HEK293 (cell line): Measurements from ENCODE around the gene BRINP2.

Experiments
- GLIS1 ChIP-seq: fragments of 450-650 bp; formaldehyde crosslinking; IDR thresholded peaks from 2 replicates; pipeline ENCODE4 v1.5.1; 2016; ENCODE audit warnings: missing biosample characterization, missing genetic modification characterization
- KLF8 ChIP-seq: fragments of 450-650 bp; formaldehyde crosslinking; IDR thresholded peaks from 2 replicates; pipeline ENCODE4 v1.5.1; 2016; ENCODE audit warnings: missing biosample characterization, missing genetic modification characterization
- MEIS1 ChIP-seq: sonication (generic); formaldehyde crosslinking; IDR thresholded peaks from 2 replicates; pipeline ENCODE4 v1.8.1; 2022; ENCODE audit warnings: missing genetic modification reagents, mild to moderate bottlenecking, borderline replicate concordance
- MZF1 ChIP-seq: fragments of 450-650 bp; formaldehyde crosslinking; IDR thresholded peaks from 2 replicates; pipeline ENCODE4 v1.5.1; 2017; ENCODE audit warnings: missing biosample characterization, missing genetic modification characterization, borderline replicate concordance
- OVOL3 ChIP-seq: fragments of 450-650 bp; formaldehyde crosslinking; IDR thresholded peaks from 2 replicates; pipeline ENCODE4 v1.5.1; 2016; ENCODE audit warnings: missing biosample characterization, missing genetic modification characterization
- REPIN1 ChIP-seq: fragments of 450-650 bp; formaldehyde crosslinking; IDR thresholded peaks from 2 replicates; pipeline ENCODE4 v1.5.1; 2017; ENCODE audit warnings: missing biosample characterization, missing genetic modification characterization, low read depth
- TSHZ1 ChIP-seq: fragments of 450-650 bp; formaldehyde crosslinking; IDR thresholded peaks from 2 replicates; pipeline ENCODE4 v1.5.1; 2016; ENCODE audit warnings: missing biosample characterization, missing genetic modification characterization, borderline replicate concordance
- ZBTB26 ChIP-seq: fragments of 450-650 bp; formaldehyde crosslinking; optimal IDR thresholded peaks from 2 replicates; pipeline ENCODE3; 2016; ENCODE audit warnings: missing biosample characterization, mild to moderate bottlenecking, missing genetic modification characterization
- ZBTB6 ChIP-seq: fragments of 450-650 bp; formaldehyde crosslinking; IDR thresholded peaks from 2 replicates; pipeline ENCODE4 v1.5.1; 2017; ENCODE audit warnings: missing biosample characterization, missing genetic modification characterization
- ZNF10 ChIP-seq: fragments of 450-650 bp; formaldehyde crosslinking; IDR thresholded peaks from 2 replicates; pipeline ENCODE4 v1.5.1; 2017; ENCODE audit warnings: missing biosample characterization, missing genetic modification characterization
- ZNF112 ChIP-seq: fragments of 450-650 bp; formaldehyde crosslinking; IDR thresholded peaks from 2 replicates; pipeline ENCODE4 v1.5.0; 2017; ENCODE audit warnings: missing biosample characterization, missing genetic modification characterization
- ZNF132 ChIP-seq: fragments of 450-650 bp; formaldehyde crosslinking; IDR thresholded peaks from 2 replicates; pipeline ENCODE4 v1.5.1; 2017; ENCODE audit warnings: missing biosample characterization, missing genetic modification characterization, borderline replicate concordance
- ZNF155 ChIP-seq: fragments of 450-650 bp; formaldehyde crosslinking; IDR thresholded peaks from 2 replicates; pipeline ENCODE4 v1.5.1; 2016; ENCODE audit warnings: missing biosample characterization, missing genetic modification characterization
- ZNF19 ChIP-seq: fragments of 450-650 bp; formaldehyde crosslinking; IDR thresholded peaks from 2 replicates; pipeline ENCODE4; 2016; ENCODE audit warnings: missing biosample characterization, missing genetic modification characterization, low read depth
- ZNF2 ChIP-seq: fragments of 450-650 bp; formaldehyde crosslinking; IDR thresholded peaks from 2 replicates; pipeline ENCODE4 v1.5.1; 2016; ENCODE audit warnings: missing biosample characterization, missing genetic modification characterization
- ZNF24 ChIP-seq: fragments of 450-650 bp; formaldehyde crosslinking; IDR thresholded peaks from 2 replicates; pipeline ENCODE4 v1.5.1; 2016; ENCODE audit warnings: missing biosample characterization, missing genetic modification characterization
- ZNF280D ChIP-seq: fragments of 450-650 bp; formaldehyde crosslinking; IDR thresholded peaks from 2 replicates; pipeline ENCODE4 v1.5.1; 2016; ENCODE audit warnings: missing biosample characterization, missing genetic modification characterization
- ZNF324 ChIP-seq: fragments of 450-650 bp; formaldehyde crosslinking; IDR thresholded peaks from 2 replicates; pipeline ENCODE4 v1.5.1; 2016; ENCODE audit warnings: missing biosample characterization, missing genetic modification characterization
- ZNF398 ChIP-seq: fragments of 450-650 bp; formaldehyde crosslinking; IDR thresholded peaks from 2 replicates; pipeline ENCODE4 v1.5.1; 2017; ENCODE audit warnings: missing biosample characterization, missing genetic modification characterization
- ZNF404 ChIP-seq: fragments of 450-650 bp; formaldehyde crosslinking; IDR thresholded peaks from 2 replicates; pipeline ENCODE4 v1.5.1; 2017; ENCODE audit warnings: missing biosample characterization, missing genetic modification characterization
- ZNF423 ChIP-seq: fragments of 450-650 bp; formaldehyde crosslinking; IDR thresholded peaks from 2 replicates; pipeline ENCODE4 v1.5.1; 2016; ENCODE audit warnings: missing biosample characterization, missing genetic modification characterization
- ZNF544 ChIP-seq: fragments of 450-650 bp; formaldehyde crosslinking; IDR thresholded peaks from 2 replicates; pipeline ENCODE4 v1.5.0; 2017; ENCODE audit warnings: missing biosample characterization, missing genetic modification characterization
- ZNF626 ChIP-seq: fragments of 450-650 bp; sonication (Bioruptor Pico); formaldehyde crosslinking; IDR thresholded peaks from 2 replicates; pipeline ENCODE4 v1.5.1; 2018; ENCODE audit warnings: missing biosample characterization, missing genetic modification characterization, inconsistent platforms
- ZNF658 ChIP-seq: fragments of 450-650 bp; formaldehyde crosslinking; IDR thresholded peaks from 2 replicates; pipeline ENCODE4; 2016; ENCODE audit warnings: missing biosample characterization, missing genetic modification characterization
- ZNF707 ChIP-seq: fragments of 450-650 bp; formaldehyde crosslinking; IDR thresholded peaks from 2 replicates; pipeline ENCODE4 v1.5.1; 2016; ENCODE audit warnings: missing biosample characterization, missing genetic modification characterization
- ZNF747 ChIP-seq: fragments of 450-650 bp; formaldehyde crosslinking; IDR thresholded peaks from 2 replicates; pipeline ENCODE4 v1.5.1; 2016; ENCODE audit warnings: missing biosample characterization, missing genetic modification characterization
- ZNF768 ChIP-seq: fragments of 450-650 bp; formaldehyde crosslinking; IDR thresholded peaks from 2 replicates; pipeline ENCODE4 v1.5.1; 2018; ENCODE audit warnings: missing biosample characterization, mild to moderate bottlenecking, missing genetic modification characterization
- ZNF791 ChIP-seq: fragments of 450-650 bp; formaldehyde crosslinking; IDR thresholded peaks from 2 replicates; pipeline ENCODE4 v1.5.1; 2016; ENCODE audit warnings: missing biosample characterization, missing genetic modification characterization
- ZNF830 ChIP-seq: fragments of 450-650 bp; IDR thresholded peaks from 2 replicates; pipeline ENCODE4 v1.5.0; 2018; ENCODE audit warnings: missing biosample characterization, missing genetic modification characterization, low read depth, mild to moderate bottlenecking, moderate library complexity

The BRINP2 gene

GRCh38 chr1:177124577-177125278 is 46.0 kb upstream of the BRINP2 start (continued):
- TF ChIP-seq ZNF707 (tag by site-specific recombination) (no peak), ZBTB6 (tag by site-specific recombination) (no peak), ZBTB26 (no peak), ZNF658 (tag by site-specific recombination) (no peak), ZNF398 (tag by site-specific recombination) (no peak), ZNF24 (no peak), OVOL3 (tag by site-specific recombination) (0 out of 2 replicates have a peak, but pooled peaks have one; percentile 75), TSHZ1 (tag by site-specific recombination) (no peak), ZNF19 (tag by site-specific recombination) (no peak), ZNF155 (no peak), ZNF830 (no peak), KLF8 (tag by site-specific recombination) (no peak), GLIS1 (tag by site-specific recombination) (peak; percentile 19; the same call in 1 of the 2 replicates), ZNF768 (tag by site-specific recombination) (no peak), ZNF544 (tag by site-specific recombination) (no peak), ZNF132 (no peak), ZNF423 (tag by site-specific recombination) (no peak), ZNF324 (tag by site-specific recombination) (no peak), REPIN1 (tag by site-specific recombination) (no peak), ZNF112 (no peak), MZF1 (tag by site-specific recombination) (no peak; the same call in 1 of the 2 replicates), ZNF404 (tag by site-specific recombination) (no peak), ZNF791 (no peak), ZNF10 (tag by site-specific recombination) (no peak), ZNF2 (tag by site-specific recombination) (peak; percentile 60), ZNF280D (tag by site-specific recombination) (no peak), ZNF626 (tag by site-specific recombination) (no peak), MEIS1 (CRISPR knock-in tag) (no peak), ZNF747 (no peak)
